PC-9 (cell line): ENCODE measurements around the gene PYM1. TPM values are rescaled to one million over a fixed set of nuclear protein-coding genes. Genes with fewer than 3 reads are reported as not detected.

ENCODE experiments used
- BruUV-seq: library from RNA; stranded (reverse); fragments of 400-500 nt; replicated peaks from 2 replicates; lab custom pipeline; 2021; lab: Mats Ljungman, UMichigan
- CTCF ChIA-PET: fragments of 300-600 bp; sonication (Branson Sonifier 250); formaldehyde crosslinking; loops from one replicate; lab custom pipeline; 2022; ENCODE audit warnings: antibody characterized with exemption; lab: Charles Lee
- POLR2A ChIA-PET: fragments of 300-600 bp; sonication (Branson Sonifier 250); formaldehyde crosslinking; loops from one replicate; lab custom pipeline; 2022; ENCODE audit warnings: antibody characterized with exemption; ENCODE audit not compliant: unreplicated experiment; lab: Charles Lee
- DNase-seq, 2 experiments: peaks; one replicate each; pipeline versions ENCODE4 v3.0.0 to v3.0.0-alpha.2; 2015 to 2022; ENCODE audit warnings: mixed read lengths in 1 of 2
- H2AFZ ChIP-seq: fragments of 200-600 bp; sonication (generic); 2 replicates; pipeline ENCODE4 v1.8.1; 2017; ENCODE audit warnings: antibody characterized with exemption
- H3F3A ChIP-seq: fragments of 200-600 bp; sonication (generic); 2 replicates; pipeline ENCODE4 v1.8.1; 2017; ENCODE audit warnings: antibody characterized with exemption, mild to moderate bottlenecking, low read depth; ENCODE audit not compliant: insufficient read depth
- H3K27ac ChIP-seq: fragments of 200-600 bp; sonication (generic); 2 replicates; pipeline ENCODE4 v1.6.1; 2016; ENCODE audit warnings: mixed run types
- H3K27me3 ChIP-seq: fragments of 200-600 bp; sonication (generic); 2 replicates; pipeline ENCODE4 v1.6.1; 2016; ENCODE audit warnings: low read depth, mixed run types; ENCODE audit not compliant: insufficient read depth
- H3K36me3 ChIP-seq: fragments of 200-600 bp; sonication (generic); 2 replicates; pipeline ENCODE4 v1.6.1; 2016; ENCODE audit warnings: low read depth, mixed run types
- H3K4me1 ChIP-seq: fragments of 200-600 bp; sonication (generic); replicated peaks from 2 replicates; pipeline ENCODE4 v1.6.1; 2016; ENCODE audit warnings: mixed run types; ENCODE audit not compliant: insufficient read depth
- H3K4me2 ChIP-seq: fragments of 200-600 bp; sonication (generic); 2 replicates; pipeline ENCODE4 v1.6.1; 2017; ENCODE audit warnings: mixed run types
- H3K4me3 ChIP-seq: fragments of 200-600 bp; sonication (generic); 2 replicates; pipeline ENCODE4 v1.6.1; 2016; ENCODE audit warnings: mixed run types
- H3K79me2 ChIP-seq: fragments of 200-600 bp; sonication (generic); 2 replicates; pipeline ENCODE4 v1.6.1; 2017; ENCODE audit warnings: low read depth, mixed run types
- H3K9me2 ChIP-seq: fragments of 200-600 bp; sonication (generic); 2 replicates; pipeline ENCODE4 v1.8.1; 2017; ENCODE audit warnings: mild to moderate bottlenecking; ENCODE audit not compliant: insufficient read depth
- H3K9me3 ChIP-seq: fragments of 200-600 bp; sonication (generic); 2 replicates; pipeline ENCODE4 v1.8.1; 2016; ENCODE audit warnings: low read depth; ENCODE audit not compliant: insufficient read depth
- H4K20me1 ChIP-seq: fragments of 200-600 bp; sonication (generic); 2 replicates; pipeline ENCODE4 v1.8.1; 2017; ENCODE audit not compliant: insufficient read depth
- CTCF ChIP-seq: fragments of 200-600 bp; sonication (generic); conservative IDR thresholded peaks from 2 replicates; pipeline ENCODE4 v1.6.1; 2017; ENCODE audit warnings: mixed run types, antibody characterized with exemption, mild to moderate bottlenecking, moderate library complexity
- EZH2 ChIP-seq: fragments of 200-600 bp; sonication (generic); IDR thresholded peaks from 2 replicates; pipeline ENCODE4 v1.8.0; 2017; ENCODE audit warnings: antibody characterized with exemption, low read depth
- intact Hi-C: fragments of 100-400 bp; cut with micrococcal nuclease; formaldehyde crosslinking; loops from one replicate; pipeline ENCODE4 v1.10.0; 2022; ENCODE audit not compliant: unreplicated experiment
- total RNA-seq: library from RNA; stranded (reverse); gene quantifications from 2 replicates; pipeline ENCODE4 v1.2.3, GENCODE V29; 2021

PYM1 gene
- total RNA-seq, 1 experiment from 2014 or later: 54.0 TPM

- TF ChIP-seq CTCF (no peak), EZH2 (no peak)
- peaks cover 43% of the 10 kb centered on the region for H3K79me2 ChIP-seq
- BruUV-seq: no TSS peak
- no peaks in the 10 kb centered on the region; the same call in 1 of the 2 replicates for H3K4me1 ChIP-seq
- ChIA-PET POLR2A (no interaction called here), CTCF (no interaction called here)
- no peak for DNase-seq
- H4K20me1 ChIP-seq: peaks cover 18% of the 10 kb centered on the region
- no peak overlapping the region for H2AFZ ChIP-seq
- H3K4me3 ChIP-seq: no peak overlapping the region
- H3K36me3 ChIP-seq: peaks cover 22% of the 10 kb centered on the region
- H3K27me3 ChIP-seq: no peaks in the 10 kb centered on the region
- no peaks in the 10 kb centered on the region for H3K9me2 ChIP-seq
- no peak overlapping the region for H3K4me2 ChIP-seq
- H3F3A ChIP-seq: peaks cover 23% of the 10 kb centered on the region; the same call in 1 of the 2 replicates
- H3K27ac ChIP-seq: no peak overlapping the region
- H3K9me3 ChIP-seq: no peaks in the 10 kb centered on the region
- intact Hi-C loops: no loop called here
These were observed 14.8 kb downstream of the PYM1 start for GRCh38 chr12:55912908-55913307.

GRCh38 chr12:55909513-55909884, 18.2 kb downstream of the PYM1 start:
- ChIA-PET POLR2A (no interaction called here), CTCF (no interaction called here)
- TF ChIP-seq EZH2: no peak
- no peak for TF ChIP-seq CTCF
- Histone ChIP-seq H4K20me1 (peaks cover 13% of the 10 kb centered on the region), H3K4me1 (no peaks in the 10 kb centered on the region), H3K36me3 (peaks cover 22% of the 10 kb centered on the region), H3K79me2 (peaks cover 20% of the 10 kb centered on the region), H3K4me3 (no peak overlapping the region), H3K4me2 (no peak overlapping the region), H3K27me3 (no peaks in the 10 kb centered on the region), H3K9me2 (no peaks in the 10 kb centered on the region), H3K27ac (no peak overlapping the region), H3K9me3 (no peaks in the 10 kb centered on the region), H3F3A (peaks cover 15% of the 10 kb centered on the region; the same call in 1 of the 2 replicates), H2AFZ (no peak overlapping the region)
- intact Hi-C loops: no loop called here
- BruUV-seq: no TSS peak
- DNase-seq: no peak

- H3K4me3 ChIP-seq: no peak overlapping the region
- no peak overlapping the region for H3K27ac ChIP-seq
- CTCF ChIA-PET: no interaction called here
- no peak overlapping the region for H2AFZ ChIP-seq
- no peaks in the 10 kb centered on the region for H3K9me3 ChIP-seq
- H3K36me3 ChIP-seq: peaks cover 17% of the 10 kb centered on the region
- BruUV-seq: TSS peak; percentile 9
- no peak overlapping the region for H3K4me2 ChIP-seq
- peaks cover 14% of the 10 kb centered on the region; the same call in 1 of the 2 replicates for H3F3A ChIP-seq
- peaks cover 13% of the 10 kb centered on the region for H4K20me1 ChIP-seq
- peaks cover 15% of the 10 kb centered on the region for H3K79me2 ChIP-seq
- intact Hi-C loops: no loop called here
- no peak for DNase-seq
- POLR2A ChIA-PET: no interaction called here
- no peaks in the 10 kb centered on the region for H3K9me2 ChIP-seq
- TF ChIP-seq CTCF: no peak
- no peak for TF ChIP-seq EZH2
- H3K4me1 ChIP-seq: no peaks in the 10 kb centered on the region
- no peaks in the 10 kb centered on the region for H3K27me3 ChIP-seq
These were observed 18.8 kb downstream of the PYM1 start for GRCh38 chr12:55908726-55909512.
